IMR-90 (cell line): ENCODE results near the gene AJAP1. TPM values are rescaled to one million over a fixed set of nuclear protein-coding genes. Genes with fewer than 3 reads are reported as not detected.

Experiments used
- ATAC-seq: fragments of 200-7000 bp; cut with Tn5 transposase; 2 replicates; pipeline ENCODE4 v1.9.1; 2020; ENCODE audit warnings: low read depth, mild to moderate bottlenecking, moderate library complexity
- BruUV-seq: library from RNA; stranded (reverse); fragments of 400-500 nt; replicated peaks from 2 replicates; lab custom pipeline; 2021; lab: Mats Ljungman, UMichigan
- CTCF ChIA-PET: fragments of 300-600 bp; formaldehyde crosslinking; extraction: SDS; loops from one replicate; lab custom pipeline; 2021; ENCODE audit warnings: antibody characterized with exemption; lab: Yijun Ruan, JAX
- POLR2A ChIA-PET: fragments of 300-600 bp; sonication (Branson Sonifier 250); formaldehyde crosslinking; loops from one replicate; lab custom pipeline; 2022; ENCODE audit warnings: antibody characterized with exemption; ENCODE audit not compliant: unreplicated experiment; lab: Charles Lee
- DNase-seq: peaks from one replicate; pipeline ENCODE4 v3.0.0; 2013
- H2AFZ ChIP-seq: replicated peaks from 2 replicates; pipeline ENCODE3; 2013; ENCODE audit warnings: low read length, mild to moderate bottlenecking; ENCODE audit not compliant: poor library complexity
- H2AK5ac ChIP-seq: 2 replicates; pipeline ENCODE4 v1.6.1; 2013; ENCODE audit warnings: low read depth, low read length, inconsistent platforms
- H2AK9ac ChIP-seq: replicated peaks from 2 replicates; pipeline ENCODE3; 2013; ENCODE audit warnings: mild to moderate bottlenecking, low read depth, low read length, moderate library complexity; ENCODE audit not compliant: poor library complexity
- H2BK120ac ChIP-seq: 2 replicates; pipeline ENCODE4 v1.6.1; 2013; ENCODE audit warnings: low read depth, low read length, inconsistent platforms
- H2BK15ac ChIP-seq: 3 replicates; pipeline ENCODE4 v1.6.1; 2013; ENCODE audit warnings: low read depth, low read length, inconsistent platforms
- H2BK20ac ChIP-seq: 2 replicates; pipeline ENCODE4 v1.6.1; 2013; ENCODE audit warnings: low read depth, mild to moderate bottlenecking, inconsistent platforms, low read length, moderate library complexity
- H2BK5ac ChIP-seq: 2 replicates; pipeline ENCODE4 v1.6.1; 2013; ENCODE audit warnings: mild to moderate bottlenecking, low read depth, low read length, inconsistent platforms; ENCODE audit not compliant: poor library complexity, severe bottlenecking
- H3K14ac ChIP-seq: replicated peaks from 2 replicates; pipeline ENCODE4 v1.6.1; 2013; ENCODE audit warnings: low read depth, low read length, inconsistent platforms
- H3K18ac ChIP-seq: 2 replicates; pipeline ENCODE4 v1.6.1; 2013; ENCODE audit warnings: low read depth, low read length, control low read depth
- H3K23ac ChIP-seq: 2 replicates; pipeline ENCODE4 v1.6.1; 2013; ENCODE audit warnings: low read depth, low read length, inconsistent platforms
- H3K27ac ChIP-seq: 2 replicates; pipeline ENCODE4 v1.5.1; 2013; ENCODE audit warnings: mild to moderate bottlenecking, control low read depth, low read length; ENCODE audit not compliant: insufficient read depth
- H3K27me3 ChIP-seq: 2 replicates; pipeline ENCODE4 v1.6.1; 2013; ENCODE audit warnings: low read length; ENCODE audit not compliant: control insufficient read depth, insufficient read depth
- H3K36me3 ChIP-seq: 2 replicates; pipeline ENCODE4 v1.6.1; 2013; ENCODE audit warnings: low read length, mixed read lengths; ENCODE audit not compliant: control insufficient read depth, insufficient read depth
- H3K4ac ChIP-seq: 2 replicates; pipeline ENCODE4 v1.6.1; 2013; ENCODE audit warnings: low read depth, low read length, inconsistent platforms
- H3K4me1 ChIP-seq: 2 replicates; pipeline ENCODE4 v1.6.1; 2013; ENCODE audit warnings: low read length, mixed read lengths; ENCODE audit not compliant: control insufficient read depth, insufficient read depth
- H3K4me2 ChIP-seq: 2 replicates; pipeline ENCODE4 v1.6.1; 2013; ENCODE audit warnings: low read depth, mild to moderate bottlenecking, control low read depth, low read length, moderate library complexity
- H3K4me3 ChIP-seq: 2 replicates; pipeline ENCODE4 v1.5.1; 2013; ENCODE audit warnings: low read depth, mild to moderate bottlenecking, control low read depth, low read length, moderate library complexity; ENCODE audit not compliant: insufficient read depth
- H3K56ac ChIP-seq: 2 replicates; pipeline ENCODE4 v1.6.1; 2013; ENCODE audit warnings: low read length, inconsistent platforms; ENCODE audit not compliant: insufficient read depth; ENCODE audit errors: extremely low read depth
- H3K79me1 ChIP-seq, 2 experiments: 2 replicates each; pipeline ENCODE4 v1.6.1; 2013; ENCODE audit warnings: low read length in 2 of 2, inconsistent platforms in 1 of 2, low read depth in 1 of 2
- H3K9ac ChIP-seq: 2 replicates; pipeline ENCODE4 v1.6.1; 2013; ENCODE audit warnings: low read depth, low read length, control low read depth
- H3K9me1 ChIP-seq: 2 replicates; pipeline ENCODE4 v1.6.1; 2013; ENCODE audit warnings: low read length, inconsistent platforms; ENCODE audit not compliant: insufficient read depth
- H3K9me3 ChIP-seq: 2 replicates; pipeline ENCODE4 v1.6.1; 2013; ENCODE audit warnings: low read length; ENCODE audit not compliant: control insufficient read depth, insufficient read depth
- H4K20me1 ChIP-seq: 2 replicates; pipeline ENCODE4 v1.6.1; 2013; ENCODE audit warnings: low read length, inconsistent platforms; ENCODE audit not compliant: insufficient read depth
- H4K5ac ChIP-seq: 2 replicates; pipeline ENCODE4 v1.6.1; 2013; ENCODE audit warnings: mild to moderate bottlenecking, low read depth, low read length, control low read depth
- H4K8ac ChIP-seq, 2 experiments: 2 replicates each; pipeline ENCODE4 v1.6.1; 2013; ENCODE audit warnings: low read depth in 2 of 2, low read length in 2 of 2, control low read depth in 1 of 2, inconsistent platforms in 1 of 2
- H4K91ac ChIP-seq: 2 replicates; pipeline ENCODE4 v1.6.1; 2013; ENCODE audit warnings: low read depth, low read length, inconsistent platforms; ENCODE audit not compliant: insufficient read depth
- BHLHE40 ChIP-seq: fragments of 150-350 bp; IDR thresholded peaks from 2 replicates; pipeline ENCODE4 v1.6.1; 2016; ENCODE audit warnings: mild to moderate bottlenecking, low read depth, low read length
- CEBPB ChIP-seq: IDR thresholded peaks from 2 replicates; pipeline ENCODE4 v1.6.1; 2012; ENCODE audit warnings: low read depth, low read length, improper control_type of control experiment
- CHD1 ChIP-seq: IDR thresholded peaks from 2 replicates; pipeline ENCODE4 v1.6.1; 2012; ENCODE audit warnings: low read depth, low read length, improper control_type of control experiment
- FOS ChIP-seq: fragments of 150-350 bp; IDR thresholded peaks from 2 replicates; pipeline ENCODE4 v1.6.1; 2016; ENCODE audit warnings: low read depth, low read length
- MAFK ChIP-seq: IDR thresholded peaks from 2 replicates; pipeline ENCODE4 v1.6.1; 2012; ENCODE audit warnings: low read depth, low read length, improper control_type of control experiment
- MAZ ChIP-seq: IDR thresholded peaks from 2 replicates; pipeline ENCODE4 v1.6.1; 2012; ENCODE audit warnings: low read depth, mild to moderate bottlenecking, low read length, improper control_type of control experiment, moderate library complexity, borderline replicate concordance
- MXI1 ChIP-seq: IDR thresholded peaks from 2 replicates; pipeline ENCODE4 v1.6.1; 2012; ENCODE audit warnings: low read depth, mild to moderate bottlenecking, low read length, moderate library complexity, borderline replicate concordance
- NFE2L2 ChIP-seq: fragments of 150-350 bp; IDR thresholded peaks from 2 replicates; pipeline ENCODE4 v1.6.1; 2016; ENCODE audit warnings: low read depth, mild to moderate bottlenecking, low read length
- POLR2A ChIP-seq: IDR thresholded peaks from 2 replicates; pipeline ENCODE4 v1.6.1; 2012; ENCODE audit warnings: mild to moderate bottlenecking, low read depth, low read length
- RAD21 ChIP-seq: IDR thresholded peaks from 2 replicates; pipeline ENCODE4 v1.6.1; 2012; ENCODE audit warnings: low read length, improper control_type of control experiment
- RCOR1 ChIP-seq: IDR thresholded peaks from 2 replicates; pipeline ENCODE4 v1.6.1; 2012; ENCODE audit warnings: mild to moderate bottlenecking, low read length, improper control_type of control experiment; ENCODE audit not compliant: insufficient replicate concordance
- RFX5 ChIP-seq: IDR thresholded peaks from 2 replicates; pipeline ENCODE4 v1.8.0; 2012; ENCODE audit warnings: low read depth, mild to moderate bottlenecking, low read length, moderate library complexity
- SMC3 ChIP-seq: fragments of 150-350 bp; IDR thresholded peaks from 2 replicates; pipeline ENCODE4 v1.6.1; 2016; ENCODE audit warnings: low read depth, mild to moderate bottlenecking, antibody characterized with exemption, low read length, moderate library complexity
- WGBS, 2 experiments: methylation state at CpG; one replicate each; pipeline versions ENCODE4 v1.1.5 to v1.1.7; 2013; ENCODE audit warnings: missing lambda C conversion rate in 2 of 2; ENCODE audit not compliant: insufficient read length in 1 of 2; ENCODE audit errors: extremely low coverage in 2 of 2; 5-methylcytosine and 5-hydroxymethylcytosine counted together
- dilution Hi-C: fragments of 300-500 bp; cut with HindIII; formaldehyde crosslinking; loops from one replicate; pipeline ENCODE4 v1.14.3; 2018; ENCODE audit warnings: low sequenced_read_pairs; ENCODE audit not compliant: unreplicated experiment
- in situ Hi-C: fragments of 300-500 bp; cut with MboI; formaldehyde crosslinking; loops from 3 replicates; pipeline ENCODE4 v1.14.3; 2019; ENCODE audit warnings: low sequenced_read_pairs, inconsistent platforms, mixed read lengths
- intact Hi-C: fragments of 100-400 bp; cut with micrococcal nuclease; formaldehyde crosslinking; loops from 2 replicates; pipeline ENCODE4 v1.10.0; 2022
- polyA plus RNA-seq, 3 experiments: library from polyadenylated mRNA; depleted of rRNA; stranded (reverse); fragments of >200 nt; gene quantifications; 2 replicates each; pipeline ENCODE4 v1.2.3, GENCODE V29; 2012; ENCODE audit warnings: low replicate concordance in 1 of 3
- total RNA-seq: library from RNA; depleted of rRNA; stranded (reverse); fragments of >200 nt; gene quantifications from 2 replicates; pipeline ENCODE4 v1.2.3, GENCODE V29; 2012
- TF ChIP-seq, protein P1 (sequence below): fragments of 150-350 bp; IDR thresholded peaks from 2 replicates; pipeline ENCODE4 v1.6.1; 2017; ENCODE audit warnings: mild to moderate bottlenecking, antibody characterized with exemption, low read length, low read depth
- TF ChIP-seq, protein P2 (sequence below): conservative IDR thresholded peaks from 2 replicates; pipeline ENCODE4 v1.5.1; 2012; ENCODE audit warnings: mild to moderate bottlenecking, low read depth, low read length, improper control_type of control experiment
- TF ChIP-seq, protein P3 (sequence below): fragments of 150-350 bp; IDR thresholded peaks from 2 replicates; pipeline ENCODE4 v1.6.1; 2016; ENCODE audit warnings: low read depth, mild to moderate bottlenecking, low read length, moderate library complexity, borderline replicate concordance

The AJAP1 gene
- total and polyA plus RNA-seq, 2 of the 4 experiments (the other 2 are of a cell fraction), result under 0.01 to 0.02 TPM

DNA sequence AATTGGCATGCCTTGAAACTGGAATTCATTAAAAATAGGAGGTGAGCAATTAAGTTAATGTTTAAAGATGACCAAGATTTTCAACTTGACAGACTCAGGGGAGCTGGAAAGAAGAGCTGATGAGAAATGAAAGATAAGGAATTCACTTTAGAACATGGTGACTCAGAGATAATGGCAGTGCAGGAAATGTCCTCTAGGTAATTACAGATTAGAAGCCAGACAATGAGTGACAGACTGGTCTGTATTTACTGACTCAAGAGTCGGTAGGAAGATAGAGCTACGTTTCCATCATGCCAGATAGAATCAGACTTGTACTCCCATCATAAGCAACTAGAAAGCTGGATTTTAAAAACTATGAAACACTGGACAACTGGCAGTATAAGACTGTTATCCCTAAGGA, 151.6 kb downstream of the AJAP1 start:
- H3K18ac ChIP-seq, result no peak overlapping the region
- no peak overlapping the region for H4K8ac ChIP-seq
- H2BK5ac ChIP-seq, result no peak overlapping the region
- H2AK9ac ChIP-seq, result no peak overlapping the region
- BruUV-seq, result no TSS peak
- no peaks in the 10 kb centered on the region for H3K36me3 ChIP-seq
- no peak overlapping the region for H3K27ac ChIP-seq
- no peak overlapping the region for H3K23ac ChIP-seq
- no CpG with 5 or more reads among the region's 2 CpGs for WGBS, 2 experiments
- no peaks in the 10 kb centered on the region for H3K79me1 ChIP-seq
- POLR2A ChIA-PET, result no interaction called here
- ATAC-seq, result no peak
- H3K27me3 ChIP-seq, result no peaks in the 10 kb centered on the region
- in situ Hi-C loops, result no loop called here
- H4K91ac ChIP-seq, result no peak overlapping the region
- no peak overlapping the region for H2BK15ac ChIP-seq
- no peak for DNase-seq
- H3K4me2 ChIP-seq, result no peak overlapping the region
- no peak overlapping the region for H3K4me3 ChIP-seq
- no peak overlapping the region for H4K5ac ChIP-seq
- H3K56ac ChIP-seq, result no peak overlapping the region
- no peak overlapping the region for H2AK5ac ChIP-seq
- no peaks in the 10 kb centered on the region for H4K20me1 ChIP-seq
- intact Hi-C loops, result no loop called here
- no peaks in the 10 kb centered on the region for H3K9me1 ChIP-seq
- no peak overlapping the region for H3K9ac ChIP-seq
- CTCF ChIA-PET, result no interaction called here
- H3K4me1 ChIP-seq, result no peaks in the 10 kb centered on the region
- TF ChIP-seq RFX5, result no peak
- TF ChIP-seq RAD21, result no peak
- no peak for TF ChIP-seq POLR2A
- no peak for TF ChIP-seq MAFK
- no peak for TF ChIP-seq BHLHE40
- TF ChIP-seq, protein P1, sequence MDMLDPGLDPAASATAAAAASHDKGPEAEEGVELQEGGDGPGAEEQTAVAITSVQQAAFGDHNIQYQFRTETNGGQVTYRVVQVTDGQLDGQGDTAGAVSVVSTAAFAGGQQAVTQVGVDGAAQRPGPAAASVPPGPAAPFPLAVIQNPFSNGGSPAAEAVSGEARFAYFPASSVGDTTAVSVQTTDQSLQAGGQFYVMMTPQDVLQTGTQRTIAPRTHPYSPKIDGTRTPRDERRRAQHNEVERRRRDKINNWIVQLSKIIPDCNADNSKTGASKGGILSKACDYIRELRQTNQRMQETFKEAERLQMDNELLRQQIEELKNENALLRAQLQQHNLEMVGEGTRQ, result no peak
- no peak for TF ChIP-seq CHD1
- TF ChIP-seq FOS, result no peak
- TF ChIP-seq NFE2L2, result no peak
- TF ChIP-seq RCOR1, result no peak
- no peak for TF ChIP-seq SMC3
- TF ChIP-seq MXI1, result no peak
- TF ChIP-seq, protein P2, sequence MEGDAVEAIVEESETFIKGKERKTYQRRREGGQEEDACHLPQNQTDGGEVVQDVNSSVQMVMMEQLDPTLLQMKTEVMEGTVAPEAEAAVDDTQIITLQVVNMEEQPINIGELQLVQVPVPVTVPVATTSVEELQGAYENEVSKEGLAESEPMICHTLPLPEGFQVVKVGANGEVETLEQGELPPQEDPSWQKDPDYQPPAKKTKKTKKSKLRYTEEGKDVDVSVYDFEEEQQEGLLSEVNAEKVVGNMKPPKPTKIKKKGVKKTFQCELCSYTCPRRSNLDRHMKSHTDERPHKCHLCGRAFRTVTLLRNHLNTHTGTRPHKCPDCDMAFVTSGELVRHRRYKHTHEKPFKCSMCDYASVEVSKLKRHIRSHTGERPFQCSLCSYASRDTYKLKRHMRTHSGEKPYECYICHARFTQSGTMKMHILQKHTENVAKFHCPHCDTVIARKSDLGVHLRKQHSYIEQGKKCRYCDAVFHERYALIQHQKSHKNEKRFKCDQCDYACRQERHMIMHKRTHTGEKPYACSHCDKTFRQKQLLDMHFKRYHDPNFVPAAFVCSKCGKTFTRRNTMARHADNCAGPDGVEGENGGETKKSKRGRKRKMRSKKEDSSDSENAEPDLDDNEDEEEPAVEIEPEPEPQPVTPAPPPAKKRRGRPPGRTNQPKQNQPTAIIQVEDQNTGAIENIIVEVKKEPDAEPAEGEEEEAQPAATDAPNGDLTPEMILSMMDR, result no peak
- TF ChIP-seq CEBPB, result no peak
- TF ChIP-seq, protein P3, sequence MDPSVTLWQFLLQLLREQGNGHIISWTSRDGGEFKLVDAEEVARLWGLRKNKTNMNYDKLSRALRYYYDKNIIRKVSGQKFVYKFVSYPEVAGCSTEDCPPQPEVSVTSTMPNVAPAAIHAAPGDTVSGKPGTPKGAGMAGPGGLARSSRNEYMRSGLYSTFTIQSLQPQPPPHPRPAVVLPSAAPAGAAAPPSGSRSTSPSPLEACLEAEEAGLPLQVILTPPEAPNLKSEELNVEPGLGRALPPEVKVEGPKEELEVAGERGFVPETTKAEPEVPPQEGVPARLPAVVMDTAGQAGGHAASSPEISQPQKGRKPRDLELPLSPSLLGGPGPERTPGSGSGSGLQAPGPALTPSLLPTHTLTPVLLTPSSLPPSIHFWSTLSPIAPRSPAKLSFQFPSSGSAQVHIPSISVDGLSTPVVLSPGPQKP, result no peak
- no peak for TF ChIP-seq MAZ
- H2BK20ac ChIP-seq, result no peak overlapping the region
- no peak overlapping the region for H2BK120ac ChIP-seq
- no peak overlapping the region for H3K14ac ChIP-seq
- H3K9me3 ChIP-seq, result peaks cover 15% of the 10 kb centered on the region
- dilution Hi-C loops, result no loop called here
- no peak overlapping the region for H2AFZ ChIP-seq
- no peak overlapping the region for H3K4ac ChIP-seq
